Measurements from ENCODE around the gene RAB38. TPM values are rescaled to one million over a fixed set of nuclear protein-coding genes. Genes with fewer than 3 reads are reported as not detected.

Gene RAB38
- total RNA-seq, 1 experiment from 2014 or later = 13.3 TPM

GRCh38 chr11:88105951-88106350 is 69.3 kb downstream of the RAB38 start:
- H3K27me3 Mint-ChIP-seq (ENCODE audit: low read depth) = no peaks in the 10 kb centered on the region
- H3K4me3 Mint-ChIP-seq = no peak overlapping the region
- no peak overlapping the region for H3K27ac Mint-ChIP-seq
- DNase-seq (ENCODE audit: low spot score) (no peak), ATAC-seq (no peak)
- TF ChIP-seq TCF7 (CRISPR knock-in tag; IDR thresholded peaks at IDR 0.05; ENCODE audit: low read depth) = no peak
- TF ChIP-seq ATF6 (CRISPR knock-in tag; IDR thresholded peaks at IDR 0.05) = no peak
- TF ChIP-seq OVOL2 (CRISPR knock-in tag; IDR thresholded peaks at IDR 0.05; ENCODE audit: borderline replicate concordance) = no peak
- no peak for TF ChIP-seq NR2C2 (CRISPR knock-in tag; IDR thresholded peaks at IDR 0.05)
- TF ChIP-seq IRF1 (CRISPR knock-in tag; IDR thresholded peaks at IDR 0.05) = no peak
- no peak for TF ChIP-seq ZNF317 (CRISPR knock-in tag; IDR thresholded peaks at IDR 0.05; ENCODE audit: borderline replicate concordance, low read depth)
- TF ChIP-seq IRF2 (CRISPR knock-in tag; IDR thresholded peaks at IDR 0.05; ENCODE audit: borderline replicate concordance, low read depth) = no peak
- TF ChIP-seq USF2 (CRISPR knock-in tag; IDR thresholded peaks at IDR 0.05) = no peak
- no peak for TF ChIP-seq KAT7 (CRISPR knock-in tag; IDR thresholded peaks at IDR 0.05; ENCODE audit: borderline replicate concordance)
- TF ChIP-seq ATF3 (CRISPR knock-in tag; conservative IDR thresholded peaks at IDR 0.05) = no peak
- no peak for TF ChIP-seq EMX1 (CRISPR knock-in tag; IDR thresholded peaks at IDR 0.05)
- no peak for TF ChIP-seq PRRX2 (CRISPR knock-in tag; IDR thresholded peaks at IDR 0.05)
- TF ChIP-seq ZNF423 (CRISPR knock-in tag; IDR thresholded peaks at IDR 0.05) = no peak
- TF ChIP-seq CTCF (IDR thresholded peaks at IDR 0.05) = no peak
- H3K9me3 Mint-ChIP-seq = peaks cover 19% of the 10 kb centered on the region
- H3K36me3 Mint-ChIP-seq = peaks cover 27% of the 10 kb centered on the region
- CTCF ChIA-PET = interaction anchor here (0.8 to 1.3 kb wide), 2 partner anchors 90 to 438 kb away, joined by 3 read pairs; no protein-coding TSS in a partner anchor
- POLR2A ChIA-PET = interaction anchor here (0.6 kb wide), 1 partner anchor 230 kb away, joined by 6 read pairs; no protein-coding TSS in a partner anchor
- H3K4me1 Mint-ChIP-seq = peaks cover 11% of the 10 kb centered on the region

GRCh38 chr11:88105526-88105925 is 69.7 kb downstream of the RAB38 start:
- CTCF ChIA-PET = interaction anchor here (1.1 kb wide), 1 partner anchor 439 kb away, joined by 5 read pairs; no protein-coding TSS in a partner anchor
- ATAC-seq = no peak
- no peak for TF ChIP-seq FOXJ3 (CRISPR knock-in tag; IDR thresholded peaks at IDR 0.05; ENCODE audit: borderline replicate concordance)
- TF ChIP-seq GABPB1 (CRISPR knock-in tag; IDR thresholded peaks at IDR 0.05) = no peak
- TF ChIP-seq NR1H2 (CRISPR knock-in tag; IDR thresholded peaks at IDR 0.05) = no peak
- no peak for TF ChIP-seq NR3C1 (CRISPR knock-in tag; conservative IDR thresholded peaks at IDR 0.05; ENCODE audit: low read depth)
- no peak for TF ChIP-seq ZNF121 (CRISPR knock-in tag; IDR thresholded peaks at IDR 0.05)
- TF ChIP-seq NFATC4 (CRISPR knock-in tag; IDR thresholded peaks at IDR 0.05) = no peak
- no peak for TF ChIP-seq SMAD3 (CRISPR knock-in tag; IDR thresholded peaks at IDR 0.05; ENCODE audit: borderline replicate concordance)
- TF ChIP-seq ZNF423 (CRISPR knock-in tag; IDR thresholded peaks at IDR 0.05) = no peak
- no peak for TF ChIP-seq E2F4 (CRISPR knock-in tag; IDR thresholded peaks at IDR 0.05; ENCODE audit: borderline replicate concordance, low read depth)
- no peak for TF ChIP-seq ZBTB21 (CRISPR knock-in tag; IDR thresholded peaks at IDR 0.05; ENCODE audit: borderline replicate concordance)
- TF ChIP-seq FOXP4 (CRISPR knock-in tag; IDR thresholded peaks at IDR 0.05) = no peak
- no peak for TF ChIP-seq JUN (CRISPR knock-in tag; IDR thresholded peaks at IDR 0.05)
- no peak for TF ChIP-seq ZBTB43 (CRISPR knock-in tag; IDR thresholded peaks at IDR 0.05)

More at GRCh38 chr11:88105526-88105925, 69.7 kb downstream of the RAB38 start:
- Mint-ChIP-seq H3K27ac (no peak overlapping the region), H3K36me3 (peaks cover 26% of the 10 kb centered on the region), H3K4me1 (peaks cover 11% of the 10 kb centered on the region), H3K9me3 (peaks cover 18% of the 10 kb centered on the region; the same call in 1 of the 2 replicates), H3K4me3 (no peak overlapping the region), H3K27me3 (ENCODE audit: low read depth) (no peaks in the 10 kb centered on the region)
- no peak for DNase-seq (ENCODE audit: low spot score)
- POLR2A ChIA-PET = interaction anchor here (0.6 kb wide), 1 partner anchor 230 kb away, joined by 6 read pairs; no protein-coding TSS in a partner anchor

Measured in WTC11 (cell line).